ENCODE results near the gene MAP7.

- no peak for TF ChIP-seq POLR2A (IDR thresholded peaks at IDR 0.05; ENCODE audit: low read depth, low read length)
- no peak for TF ChIP-seq POLR2AphosphoS5 (IDR thresholded peaks at IDR 0.05; ENCODE audit: low read depth, low read length)
These were observed 85.3 kb downstream of the MAP7 start for GRCh38 chr6:136464874-136465273.

Data from GM12892 (cell line).